ENCODE data around the gene DRG2.

Gene DRG2

DNA sequence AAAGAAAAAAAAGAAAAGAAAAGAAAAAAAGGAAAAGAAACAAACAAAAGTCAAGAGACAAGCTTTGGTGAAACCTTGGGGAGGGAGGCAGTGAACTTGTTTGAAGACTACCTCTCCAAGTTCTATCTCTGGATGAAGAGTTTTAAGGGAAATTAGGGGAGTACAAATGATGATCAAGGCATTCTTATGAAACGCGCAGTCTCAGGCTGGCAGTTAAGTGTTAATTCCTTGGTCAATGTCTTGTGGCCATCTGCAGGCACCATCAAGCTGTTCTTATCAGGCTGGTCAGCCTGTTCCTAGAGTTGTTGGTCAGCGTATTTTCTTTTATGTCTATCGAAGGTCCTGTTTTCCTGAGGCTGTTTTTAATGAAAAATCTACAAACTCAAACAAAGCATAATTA, 8.2 kb upstream of the DRG2 start:
- DNase-seq, result no peak

- DNase-seq, result no peak
These were observed 3.5 kb upstream of the DRG2 start for GRCh38 chr17:18084256-18084655.

DNA sequence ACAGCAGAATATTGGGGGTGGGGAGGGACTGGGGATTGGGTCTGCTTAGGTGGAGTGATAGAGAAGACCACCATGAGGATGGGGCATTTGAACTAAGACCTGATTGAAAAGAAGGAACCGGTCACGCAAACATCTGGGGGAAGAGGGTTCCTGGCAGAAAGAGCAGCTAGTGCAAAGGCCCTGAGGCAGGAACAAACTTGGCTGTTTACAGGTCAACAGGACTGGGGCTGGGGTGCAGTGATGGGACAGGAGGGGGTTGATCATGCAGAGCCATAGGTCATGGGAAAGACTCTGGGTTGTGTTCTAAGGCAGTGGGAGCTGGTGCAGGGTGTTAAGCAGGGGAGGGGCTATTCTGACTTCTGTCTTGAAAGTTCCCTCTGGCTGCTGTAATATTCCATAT, 1.9 kb downstream of the DRG2 start:
- no peak for DNase-seq

GRCh38 chr17:18093616-18094408, 6.1 kb downstream of the DRG2 start:
- peak; percentile 3 for DNase-seq

GRCh38 chr17:18094409-18094807, 6.7 kb downstream of the DRG2 start:
- DNase-seq, result no peak

DNA sequence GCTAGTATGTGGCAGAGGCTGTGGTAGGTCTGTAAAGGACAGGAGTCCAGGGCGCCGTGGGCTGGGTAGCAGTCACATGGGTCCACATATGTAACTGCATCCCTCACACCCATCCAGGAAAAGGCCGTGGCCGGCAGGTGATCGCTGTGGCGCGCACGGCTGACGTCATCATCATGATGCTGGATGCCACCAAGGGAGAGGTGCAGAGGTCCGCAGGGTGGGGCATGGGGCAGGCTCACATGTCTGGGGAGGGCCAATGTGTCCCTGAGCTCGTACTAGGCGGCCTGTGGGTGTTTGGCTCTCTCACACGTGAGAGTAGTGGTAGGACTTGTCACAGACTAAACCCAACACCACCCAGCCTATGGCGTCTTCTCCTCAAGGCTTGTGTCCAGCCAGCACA, 11.8 kb downstream of the DRG2 start:
- no peak for DNase-seq

GRCh38 chr17:18100616-18101015, 12.9 kb downstream of the DRG2 start:
- DNase-seq, result no peak

- DNase-seq, result no peak
These were observed 14.1 kb downstream of the DRG2 start for GRCh38 chr17:18101828-18102227.

GRCh38 chr17:18102640-18103039, 14.9 kb downstream of the DRG2 start:
- no peak for DNase-seq

GRCh38 chr17:18105027-18105426, 17.3 kb downstream of the DRG2 start:
- DNase-seq, result no peak

DNA sequence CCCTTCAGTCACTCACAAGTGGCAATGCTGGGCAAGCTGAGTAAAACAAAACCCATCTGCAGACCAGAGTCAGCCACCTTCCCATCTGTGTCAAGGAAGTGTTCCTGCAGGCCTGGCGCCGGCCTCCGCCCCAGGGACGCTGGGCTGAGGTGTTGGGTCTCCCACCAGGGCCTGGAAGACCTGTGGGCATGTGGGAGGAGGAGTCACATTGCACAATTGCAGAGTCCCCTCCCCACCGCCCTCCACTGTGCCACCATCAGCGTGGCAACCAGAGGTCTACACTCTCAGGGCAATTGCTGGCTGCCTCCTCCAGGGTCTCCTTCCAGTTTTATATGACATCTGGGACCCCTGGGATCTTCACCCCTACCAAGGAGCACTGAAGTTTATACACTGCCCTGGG, 17.8 kb downstream of the DRG2 start:
- no peak for DNase-seq

GRCh38 chr17:18106211-18106610, 18.5 kb downstream of the DRG2 start:
- no peak for DNase-seq

DNA sequence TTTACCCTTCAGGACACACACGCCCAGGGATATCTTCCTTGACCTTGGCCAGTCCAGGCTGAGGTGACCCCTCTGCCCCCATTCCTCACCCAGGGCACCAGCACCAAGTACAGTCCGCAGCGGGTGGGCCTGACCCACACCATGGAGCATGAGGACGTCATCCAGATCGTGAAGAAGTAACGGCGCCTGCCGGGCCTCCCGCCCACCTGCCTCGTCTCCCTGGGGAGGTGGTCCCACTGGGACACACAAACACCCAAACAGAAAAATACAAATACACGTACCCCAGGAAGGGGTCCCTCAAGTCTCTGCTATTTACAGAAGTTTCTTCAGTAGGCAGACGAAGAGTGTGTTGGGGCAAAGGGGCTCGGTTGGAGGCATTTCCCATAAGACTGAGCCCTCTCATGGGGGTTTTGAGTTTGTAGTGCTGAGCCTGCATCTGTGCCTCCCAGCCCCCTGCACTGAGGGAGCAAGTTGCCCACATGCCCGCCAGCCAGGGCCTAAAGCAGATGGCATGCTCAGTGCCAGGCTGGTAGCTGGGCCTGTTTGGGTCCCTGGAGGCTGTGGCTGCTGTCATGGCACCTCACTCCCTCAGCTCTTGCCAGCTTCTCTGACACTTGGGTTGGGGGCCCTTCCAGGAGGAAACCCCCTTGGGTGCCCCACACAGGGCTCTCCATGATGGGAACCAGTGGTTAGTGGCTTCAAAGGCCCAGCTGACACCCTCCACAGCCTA, 19.5 kb downstream of the DRG2 start:
- DNase-seq, result no peak

DNA sequence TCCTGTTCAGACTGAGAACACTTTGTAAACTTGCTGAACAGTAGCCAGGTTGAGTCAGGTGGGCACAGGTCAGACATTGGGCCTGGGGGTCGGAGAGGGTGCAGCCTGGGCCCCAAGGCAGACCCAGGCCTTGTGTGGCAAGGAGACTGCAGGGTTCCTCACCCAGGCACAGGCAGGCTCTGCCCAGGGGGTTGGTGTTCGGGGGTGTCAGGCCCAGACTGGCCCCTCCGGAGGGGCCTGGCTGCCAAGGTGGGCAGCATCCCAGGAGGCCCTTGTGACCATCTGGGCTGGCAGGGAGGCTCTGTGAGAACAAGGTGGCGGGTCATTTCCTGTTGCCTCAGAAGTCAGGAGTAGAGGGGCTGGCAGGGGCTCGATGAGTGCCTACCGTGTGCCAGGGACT, 20.2 kb downstream of the DRG2 start:
- DNase-seq, result no peak

GRCh38 chr17:18108401-18109312, 20.9 kb downstream of the DRG2 start, which contains the start of gene MYO15A:
Gene MYO15A, plus strand, starts transcription at chr17:18108756. Its CDS starts 10,045 bp downstream, at chr17:18118801.
- no peak for DNase-seq

DNA sequence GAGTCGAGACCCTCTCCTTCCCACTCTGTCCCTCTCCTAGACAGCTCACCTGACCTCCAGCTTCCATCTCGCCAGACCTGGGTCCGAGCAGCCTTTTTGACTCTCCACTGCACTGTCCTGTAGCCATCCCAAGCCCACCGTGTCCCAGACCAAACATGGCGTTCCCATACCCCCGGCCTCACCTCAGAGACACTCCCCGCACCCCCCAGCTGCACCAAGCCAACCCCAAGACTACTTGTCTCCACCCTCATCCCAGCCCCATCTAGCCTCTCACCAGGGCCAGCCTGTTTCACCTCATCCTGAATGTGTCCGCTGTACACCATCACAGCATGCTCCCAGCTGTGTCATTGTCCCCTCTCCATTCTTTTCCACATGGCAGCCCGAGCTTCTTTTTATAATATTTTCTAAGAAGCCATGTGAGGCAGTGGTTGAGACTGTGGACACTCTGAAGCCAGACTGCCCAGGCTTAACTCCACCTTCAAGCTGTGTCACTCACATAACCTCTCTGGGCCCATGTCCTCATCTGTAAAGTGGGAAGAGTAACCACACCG, 22.3 kb downstream of the DRG2 start:
- no peak for DNase-seq

DNA sequence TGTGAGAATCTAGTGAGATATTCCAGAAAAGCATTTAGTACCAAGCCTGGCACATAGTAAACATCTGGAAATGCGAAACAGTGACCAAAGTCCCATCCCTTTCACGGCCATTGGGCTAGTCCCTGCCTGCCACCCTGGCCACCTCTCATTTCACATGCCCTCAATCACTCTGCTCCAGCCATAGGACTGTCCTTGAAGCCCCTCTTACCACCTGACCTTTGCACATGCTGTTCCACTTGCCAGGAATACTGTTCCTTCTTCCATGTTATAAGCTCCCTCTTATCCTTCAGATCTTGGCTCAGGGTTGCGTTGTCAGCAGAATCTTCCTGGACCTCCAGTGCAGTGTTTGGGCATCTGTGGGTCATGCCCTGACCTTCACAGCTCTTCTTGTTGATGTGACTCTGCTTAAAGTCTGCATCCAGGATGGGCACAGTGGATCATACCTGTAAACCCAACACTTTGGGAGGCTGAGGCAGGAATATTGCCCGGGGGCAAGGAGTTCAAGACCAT, 22.9 kb downstream of the DRG2 start:
- no peak for DNase-seq

DNA sequence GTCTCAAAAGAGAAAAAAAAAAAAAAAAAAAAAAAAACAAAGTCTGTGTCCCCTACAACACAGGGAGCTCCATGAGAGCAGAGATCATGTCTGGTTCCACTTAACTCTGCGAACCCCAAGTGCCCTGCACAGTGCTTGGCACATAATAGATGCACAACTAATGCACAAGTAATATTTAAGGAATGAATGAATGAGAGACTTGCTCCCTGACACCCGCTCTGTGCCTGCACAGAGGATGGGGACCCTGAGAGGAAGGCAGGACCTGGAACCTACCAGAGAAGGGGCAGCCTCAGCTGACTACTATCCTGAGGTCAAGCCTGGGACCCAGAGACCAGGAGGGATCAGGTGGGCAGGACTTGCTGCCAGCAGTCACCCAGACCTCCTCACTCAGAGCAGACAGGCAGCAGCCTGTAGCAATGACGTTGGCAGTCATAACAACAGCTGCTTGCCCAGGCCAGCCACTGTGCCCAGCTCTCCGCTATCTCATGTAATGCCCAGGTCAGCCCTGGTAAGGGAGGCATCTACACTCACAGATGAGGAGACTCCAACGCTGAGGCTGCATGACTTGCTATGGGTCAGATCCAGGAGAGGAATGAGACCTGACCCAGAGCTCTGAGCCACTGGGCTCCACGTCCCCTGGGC, 23.7 kb downstream of the DRG2 start:
- DNase-seq, result no peak

- no peak for DNase-seq
These were observed 27.8 kb downstream of the DRG2 start for GRCh38 chr17:18115517-18115916.

GRCh38 chr17:18116078-18116477, 28.3 kb downstream of the DRG2 start:
- no peak for DNase-seq

DNA sequence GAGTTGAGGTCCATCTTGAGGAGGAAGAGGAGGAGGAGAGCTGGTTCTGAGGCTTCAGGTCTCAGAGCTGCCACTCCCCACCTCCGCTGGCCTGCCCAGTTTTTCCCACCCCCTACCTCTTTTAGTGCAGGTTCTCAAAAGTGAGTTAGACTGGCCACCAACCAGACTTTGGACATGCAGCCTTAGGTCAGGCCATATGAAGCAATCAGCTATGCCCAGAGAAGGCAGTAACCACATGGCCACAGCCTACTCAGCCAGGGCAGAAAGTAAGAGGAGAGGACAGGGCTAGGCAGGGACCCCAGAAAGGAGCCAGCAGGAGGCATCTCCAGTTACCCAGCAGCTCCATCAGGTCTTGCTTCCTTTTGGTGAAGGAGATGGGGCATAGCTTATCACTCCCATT, 29.8 kb downstream of the DRG2 start:
- no peak for DNase-seq

Measured in CD4-positive, alpha-beta T cell treated with Interleukin-17A for 1 hour (primary cell).